ENCODE results near the gene OR2V1. TPM values are rescaled to one million over a fixed set of nuclear protein-coding genes. Genes with fewer than 3 reads are reported as not detected.
"Not testable (repeated sequence)": the region's sequence is repeated elsewhere in the genome, so short reads cannot be mapped to it uniquely, and the experiment has no call there.

The OR2V1 gene
- total RNA-seq, 4 donors from 2014 or later = not detected

- TF ChIP-seq CTCF (IDR thresholded peaks at IDR 0.05) = no peak
- no peak for TF ChIP-seq POLR2A (IDR thresholded peaks at IDR 0.05)
- H3K36me3 ChIP-seq = no peaks in the 10 kb centered on the region
- H3K27ac ChIP-seq = no peak overlapping the region
- H3K9me3 ChIP-seq = peaks cover 0 to 4% (median 0%) of the 10 kb centered on the region in 4 donors
- no peak overlapping the region for H3K4me3 ChIP-seq
- peaks cover 0 to 8% (median 2%) of the 10 kb centered on the region in 4 donors for H3K4me1 ChIP-seq
- H3K27me3 ChIP-seq = peaks cover 0 to 30% of the 10 kb centered on the region in 2 donors
- no peak for DNase-seq
Measured at GRCh38 chr5:181166812-181167733, 36.1 kb upstream of the OR2V1 start.

DNA sequence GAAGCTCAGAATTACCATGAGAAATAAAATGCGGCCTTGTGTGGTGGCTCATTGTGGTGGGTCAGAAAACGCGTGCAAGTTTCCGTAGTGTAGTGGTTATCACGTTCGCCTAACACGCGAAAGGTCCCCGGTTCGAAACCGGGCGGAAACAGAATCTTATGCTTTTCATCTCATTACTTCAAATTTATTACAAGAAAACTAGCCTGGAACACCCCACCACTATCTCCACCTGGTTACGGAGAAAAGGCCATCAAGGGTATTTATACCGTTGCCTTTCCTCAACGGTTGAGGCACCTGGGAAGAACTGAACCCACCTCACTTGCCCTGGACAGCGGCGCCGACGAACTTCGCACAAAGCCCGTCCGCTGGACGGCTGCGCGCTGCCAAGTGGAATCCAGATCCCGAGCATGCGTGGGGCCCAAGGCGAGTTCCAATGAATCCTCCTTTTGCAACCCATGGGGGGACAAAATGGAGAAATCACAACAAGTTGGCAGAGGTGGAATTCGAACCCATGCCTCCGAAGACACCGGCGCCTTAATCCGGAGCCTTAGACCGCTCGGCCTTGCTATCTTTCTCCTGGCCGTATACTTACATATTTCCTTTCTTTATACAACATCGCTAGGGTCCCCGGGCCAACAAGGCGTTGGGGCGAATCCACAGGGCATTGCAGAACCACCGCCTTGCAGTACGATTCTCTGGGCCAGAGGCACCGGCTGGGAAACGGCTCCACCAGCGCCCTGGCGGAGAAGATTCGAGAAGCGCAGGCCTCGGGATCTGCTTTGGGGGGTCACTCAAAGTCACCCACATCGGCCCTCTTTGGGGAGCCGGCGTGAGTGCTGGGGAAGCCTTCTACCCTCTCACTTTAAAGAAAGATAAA is 33.3 kb upstream of the OR2V1 start:
- Histone ChIP-seq H3K27ac (no peak overlapping the region), H3K27me3 (peaks cover 0 to 16% of the 10 kb centered on the region in 2 donors), H3K36me3 (no peaks in the 10 kb centered on the region), H3K9me3 (peaks cover 0 to 4% (median 0%) of the 10 kb centered on the region in 4 donors), H3K4me3 (no peak overlapping the region), H3K4me1 (peaks cover 0 to 6% (median 2%) of the 10 kb centered on the region in 4 donors)
- DNase-seq = no peak
- TF ChIP-seq POLR2A (IDR thresholded peaks at IDR 0.05) (no peak), CTCF (IDR thresholded peaks at IDR 0.05) (no peak)

- peaks cover 0 to 4% (median 0%) of the 10 kb centered on the region in 4 donors for H3K9me3 ChIP-seq
- H3K4me1 ChIP-seq = peaks cover 0 to 6% (median 2%) of the 10 kb centered on the region in 4 donors
- no peak overlapping the region for H3K27ac ChIP-seq
- H3K36me3 ChIP-seq = no peaks in the 10 kb centered on the region
- TF ChIP-seq POLR2A (IDR thresholded peaks at IDR 0.05) (no peak), CTCF (IDR thresholded peaks at IDR 0.05) (no peak)
- DNase-seq = no peak
- no peak overlapping the region for H3K4me3 ChIP-seq
- peaks cover 0 to 9% of the 10 kb centered on the region in 2 donors for H3K27me3 ChIP-seq
Measured at GRCh38 chr5:181163487-181164075, 32.6 kb upstream of the OR2V1 start.

DNA sequence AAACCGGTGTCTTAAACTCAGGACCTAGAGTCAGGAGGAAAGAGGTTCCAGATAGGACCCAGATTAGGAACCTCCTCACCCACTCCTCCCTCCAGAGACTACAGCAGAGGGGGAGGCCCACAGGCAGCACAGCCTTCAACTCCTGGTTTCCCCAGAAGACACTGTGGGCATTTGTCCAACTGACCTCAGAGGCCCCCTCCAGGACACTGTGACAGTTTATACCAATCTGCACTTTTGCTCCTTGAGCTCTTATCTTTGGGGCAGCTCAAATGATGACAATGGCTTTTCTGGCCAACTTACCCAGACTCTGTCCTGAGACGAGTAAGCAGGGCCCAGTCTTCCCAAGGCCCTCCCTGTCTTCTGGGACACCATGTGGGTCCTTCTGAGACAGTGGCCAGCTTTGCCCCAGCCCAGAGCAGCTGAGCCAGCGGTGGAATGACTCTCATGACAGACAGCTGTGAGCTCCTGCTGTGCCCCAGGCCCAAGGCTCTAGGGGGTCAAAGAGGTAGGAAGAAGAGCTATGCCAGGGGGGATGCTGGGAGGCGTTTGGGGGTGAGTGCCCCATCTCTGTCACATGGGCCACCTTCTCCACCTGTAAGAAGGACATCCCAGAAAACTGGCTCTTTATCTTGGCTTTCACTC is 30.7 kb upstream of the OR2V1 start:
- no peak for DNase-seq
- Histone ChIP-seq H3K36me3 (no peaks in the 10 kb centered on the region), H3K4me3 (no peak overlapping the region), H3K27me3 (no peaks in the 10 kb centered on the region), H3K4me1 (peaks cover 0 to 6% (median 2%) of the 10 kb centered on the region in 4 donors), H3K9me3 (peaks cover 0 to 4% (median 0%) of the 10 kb centered on the region in 4 donors), H3K27ac (no peak overlapping the region)
- TF ChIP-seq CTCF (IDR thresholded peaks at IDR 0.05) (no peak), POLR2A (IDR thresholded peaks at IDR 0.05) (no peak)

- H3K4me1 ChIP-seq, H3K36me3 ChIP-seq, H3K27ac ChIP-seq, H3K27me3 ChIP-seq, H3K9me3 ChIP-seq: not testable (repeated sequence)
- H3K4me3 ChIP-seq = peak overlapping the region in 1 of 4 donors; percentile 26
- DNase-seq = peak in 1 of 3 donors; percentile 58
Measured at GRCh38 chr5:181160755-181161533, 30.0 kb upstream of the OR2V1 start.

Measured in Peyer's patch (tissue), 4 donors.